Measurements from ENCODE around the gene SLC38A10.

SLC38A10 gene

GRCh38 chr17:81295031-81295675 lies at the start of gene SLC38A10:
Gene SLC38A10, minus strand, starts transcription at chr17:81295307. Its CDS starts 386 bp downstream, at chr17:81294921.
- Histone ChIP-seq H3K4me1 (ENCODE audit: insufficient read depth, low read length) (no peaks in the 10 kb centered on the region), H3K27me3 (ENCODE audit: insufficient read depth, low read length) (no peaks in the 10 kb centered on the region), H3K4me3 (ENCODE audit: low read length) (peak within 1 kb of the TSS; percentile 75), H3K27ac (ENCODE audit: low read length) (no peak within 1 kb of the TSS), H3K9ac (ENCODE audit: low read depth, low read length) (peak within 1 kb of the TSS; percentile 63), H3K36me3 (ENCODE audit: insufficient read depth, low read depth, low read length) (no peaks in the 10 kb centered on the region), H3K9me3 (ENCODE audit: insufficient read depth, low read depth, low read length) (no peaks in the 10 kb centered on the region)

GRCh38 chr17:81342269-81343070 lies 47.4 kb upstream of the SLC38A10 start:
- Histone ChIP-seq H3K9ac (ENCODE audit: low read depth, low read length) (peak overlapping the region; percentile 72; the same call in 1 of the 2 replicates), H3K4me1 (ENCODE audit: insufficient read depth, low read length) (peaks cover 12% of the 10 kb centered on the region; the same call in 1 of the 2 replicates)

GRCh38 chr17:81341516-81342268 lies 46.6 kb upstream of the SLC38A10 start:
- Histone ChIP-seq H3K27ac (ENCODE audit: low read length) (no peak overlapping the region), H3K27me3 (ENCODE audit: insufficient read depth, low read length) (peaks cover 77% of the 10 kb centered on the region), H3K4me3 (ENCODE audit: low read length) (peak overlapping the region; percentile 74), H3K9ac (ENCODE audit: low read depth, low read length) (0 out of 2 replicates have a peak overlapping the region, but pooled peaks have one; percentile 72), H3K9me3 (ENCODE audit: insufficient read depth, low read depth, low read length) (no peaks in the 10 kb centered on the region), H3K36me3 (ENCODE audit: insufficient read depth, low read depth, low read length) (no peaks in the 10 kb centered on the region), H3K4me1 (ENCODE audit: insufficient read depth, low read length) (peaks cover 15% of the 10 kb centered on the region; the same call in 1 of the 2 replicates)

More at GRCh38 chr17:81342269-81343070, 47.4 kb upstream of the SLC38A10 start:
- no peaks in the 10 kb centered on the region for H3K36me3 ChIP-seq (ENCODE audit: insufficient read depth, low read depth, low read length)
- H3K9me3 ChIP-seq (ENCODE audit: insufficient read depth, low read depth, low read length): no peaks in the 10 kb centered on the region; the same call in 1 of the 2 replicates
- H3K27me3 ChIP-seq (ENCODE audit: insufficient read depth, low read length): peaks cover 85% of the 10 kb centered on the region
- peak overlapping the region; percentile 74 for H3K4me3 ChIP-seq (ENCODE audit: low read length)
- H3K27ac ChIP-seq (ENCODE audit: low read length): no peak overlapping the region

- H3K4me3 ChIP-seq (ENCODE audit: low read length): peak overlapping the region; percentile 38; the same call in 1 of the 2 replicates
- peaks cover 15% of the 10 kb centered on the region; the same call in 1 of the 2 replicates for H3K4me1 ChIP-seq (ENCODE audit: insufficient read depth, low read length)
- H3K9ac ChIP-seq (ENCODE audit: low read depth, low read length): no peak overlapping the region
- H3K36me3 ChIP-seq (ENCODE audit: insufficient read depth, low read depth, low read length): no peaks in the 10 kb centered on the region
- no peaks in the 10 kb centered on the region for H3K9me3 ChIP-seq (ENCODE audit: insufficient read depth, low read depth, low read length)
- H3K27ac ChIP-seq (ENCODE audit: low read length): no peak overlapping the region
- peaks cover 73% of the 10 kb centered on the region for H3K27me3 ChIP-seq (ENCODE audit: insufficient read depth, low read length)
These were observed 45.8 kb upstream of the SLC38A10 start for GRCh38 chr17:81340607-81341515.

GRCh38 chr17:81339534-81340296 lies 44.6 kb upstream of the SLC38A10 start:
- peaks cover 15% of the 10 kb centered on the region; the same call in 1 of the 2 replicates for H3K4me1 ChIP-seq (ENCODE audit: insufficient read depth, low read length)
- H3K27me3 ChIP-seq (ENCODE audit: insufficient read depth, low read length): peaks cover 65% of the 10 kb centered on the region
- H3K4me3 ChIP-seq (ENCODE audit: low read length): no peak overlapping the region
- no peaks in the 10 kb centered on the region for H3K9me3 ChIP-seq (ENCODE audit: insufficient read depth, low read depth, low read length)
- no peaks in the 10 kb centered on the region for H3K36me3 ChIP-seq (ENCODE audit: insufficient read depth, low read depth, low read length)
- no peak overlapping the region for H3K9ac ChIP-seq (ENCODE audit: low read depth, low read length)
- no peak overlapping the region for H3K27ac ChIP-seq (ENCODE audit: low read length)

GRCh38 chr17:81339191-81339533 lies 44.1 kb upstream of the SLC38A10 start:
- peaks cover 15% of the 10 kb centered on the region; the same call in 1 of the 2 replicates for H3K4me1 ChIP-seq (ENCODE audit: insufficient read depth, low read length)
- no peak overlapping the region for H3K9ac ChIP-seq (ENCODE audit: low read depth, low read length)
- no peak overlapping the region for H3K27ac ChIP-seq (ENCODE audit: low read length)
- no peak overlapping the region for H3K4me3 ChIP-seq (ENCODE audit: low read length)
- H3K9me3 ChIP-seq (ENCODE audit: insufficient read depth, low read depth, low read length): no peaks in the 10 kb centered on the region
- H3K36me3 ChIP-seq (ENCODE audit: insufficient read depth, low read depth, low read length): no peaks in the 10 kb centered on the region
- peaks cover 59% of the 10 kb centered on the region for H3K27me3 ChIP-seq (ENCODE audit: insufficient read depth, low read length)

GRCh38 chr17:81338274-81339190 lies 43.4 kb upstream of the SLC38A10 start:
- Histone ChIP-seq H3K4me1 (ENCODE audit: insufficient read depth, low read length) (peaks cover 15% of the 10 kb centered on the region; the same call in 1 of the 2 replicates), H3K36me3 (ENCODE audit: insufficient read depth, low read depth, low read length) (no peaks in the 10 kb centered on the region), H3K9ac (ENCODE audit: low read depth, low read length) (no peak overlapping the region), H3K4me3 (ENCODE audit: low read length) (no peak overlapping the region), H3K9me3 (ENCODE audit: insufficient read depth, low read depth, low read length) (no peaks in the 10 kb centered on the region), H3K27ac (ENCODE audit: low read length) (no peak overlapping the region), H3K27me3 (ENCODE audit: insufficient read depth, low read length) (peaks cover 53% of the 10 kb centered on the region)

GRCh38 chr17:81337476-81337879 lies 42.4 kb upstream of the SLC38A10 start:
- Histone ChIP-seq H3K4me1 (ENCODE audit: insufficient read depth, low read length) (peaks cover 15% of the 10 kb centered on the region; the same call in 1 of the 2 replicates), H3K27me3 (ENCODE audit: insufficient read depth, low read length) (peaks cover 42% of the 10 kb centered on the region), H3K27ac (ENCODE audit: low read length) (no peak overlapping the region)

GRCh38 chr17:81336930-81337325 lies 41.8 kb upstream of the SLC38A10 start:
- Histone ChIP-seq H3K36me3 (ENCODE audit: insufficient read depth, low read depth, low read length) (no peaks in the 10 kb centered on the region), H3K9me3 (ENCODE audit: insufficient read depth, low read depth, low read length) (no peaks in the 10 kb centered on the region), H3K9ac (ENCODE audit: low read depth, low read length) (no peak overlapping the region), H3K27me3 (ENCODE audit: insufficient read depth, low read length) (peaks cover 37% of the 10 kb centered on the region), H3K4me1 (ENCODE audit: insufficient read depth, low read length) (peaks cover 15% of the 10 kb centered on the region; the same call in 1 of the 2 replicates), H3K4me3 (ENCODE audit: low read length) (no peak overlapping the region), H3K27ac (ENCODE audit: low read length) (no peak overlapping the region)

More at GRCh38 chr17:81337476-81337879, 42.4 kb upstream of the SLC38A10 start:
- Histone ChIP-seq H3K9ac (ENCODE audit: low read depth, low read length) (no peak overlapping the region), H3K36me3 (ENCODE audit: insufficient read depth, low read depth, low read length) (no peaks in the 10 kb centered on the region), H3K4me3 (ENCODE audit: low read length) (no peak overlapping the region), H3K9me3 (ENCODE audit: insufficient read depth, low read depth, low read length) (no peaks in the 10 kb centered on the region)

Measured in iPS-20b (cell line).